Smooth muscle cell (in vitro differentiated cells): ENCODE data around the gene CDKAL1. TPM values are rescaled to one million over a fixed set of nuclear protein-coding genes. Genes with fewer than 3 reads are reported as not detected.

Experiments
- DNase-seq: peaks from one replicate; lab custom pipeline; 2025; ENCODE audit not compliant: unreplicated experiment; lab: John Stamatoyannopoulos, UW
- H2AFZ ChIP-seq: fragments of 200-600 bp; sonication (generic); 2 replicates; pipeline ENCODE4 v1.6.0; 2016; ENCODE audit warnings: antibody characterized with exemption, low read depth, mild to moderate bottlenecking
- H3F3A ChIP-seq: fragments of 200-600 bp; sonication (generic); 2 replicates; pipeline ENCODE4 v1.6.0; 2017; ENCODE audit warnings: antibody characterized with exemption, low read depth
- H3K27ac ChIP-seq: fragments of 200-600 bp; sonication (generic); 2 replicates; pipeline ENCODE4 v1.5.1; 2016; ENCODE audit warnings: low read depth, mild to moderate bottlenecking
- H3K27me3 ChIP-seq: fragments of 200-600 bp; sonication (generic); 2 replicates; pipeline ENCODE4 v1.6.1; 2016; ENCODE audit warnings: low read depth, mild to moderate bottlenecking
- H3K36me3 ChIP-seq: fragments of 200-600 bp; sonication (generic); 2 replicates; pipeline ENCODE4 v1.5.1; 2016; ENCODE audit warnings: low read depth
- H3K4me1 ChIP-seq: fragments of 200-600 bp; sonication (generic); 2 replicates; pipeline ENCODE4 v1.5.1; 2016; ENCODE audit warnings: low read depth
- H3K4me2 ChIP-seq: fragments of 200-600 bp; sonication (generic); 2 replicates; pipeline ENCODE4 v1.6.0; 2016; ENCODE audit warnings: mild to moderate bottlenecking
- H3K4me3 ChIP-seq: fragments of 200-600 bp; sonication (generic); 2 replicates; pipeline ENCODE4 v1.5.1; 2016; ENCODE audit warnings: mild to moderate bottlenecking
- H3K79me2 ChIP-seq: fragments of 200-600 bp; sonication (generic); 2 replicates; pipeline ENCODE4 v1.6.0; 2016; ENCODE audit warnings: low read depth, mild to moderate bottlenecking
- H3K9ac ChIP-seq: fragments of 200-600 bp; sonication (generic); 2 replicates; pipeline ENCODE4 v1.6.0; 2016; ENCODE audit warnings: low read depth
- H3K9me3 ChIP-seq: fragments of 200-600 bp; sonication (generic); replicated peaks from 2 replicates; pipeline ENCODE4 v1.5.1; 2016; ENCODE audit warnings: low read depth
- H4K20me1 ChIP-seq: fragments of 200-600 bp; sonication (generic); 2 replicates; pipeline ENCODE4 v1.6.0; 2016; ENCODE audit warnings: low read depth
- WGBS: methylation state at CpG from one replicate; pipeline ENCODE4 v1.1.7; 2016; ENCODE audit warnings: low lambda C conversion rate; 5-methylcytosine and 5-hydroxymethylcytosine counted together
- polyA plus RNA-seq: library from polyadenylated mRNA; unstranded; fragments of >200 nt; fragmentation: Nextera tagmentation; extraction: Ambion mirVana; gene quantifications from 2 replicates; pipeline ENCODE4 v1.2.1, GENCODE V29; 2016
- total RNA-seq: library from RNA; depleted of rRNA; stranded (reverse); fragments of >200 nt; gene quantifications from 2 replicates; pipeline ENCODE4 v1.2.3, GENCODE V29; 2014
- TF ChIP-seq, protein P1 (sequence below): fragments of 200-600 bp; sonication (generic); IDR thresholded peaks from 2 replicates; pipeline ENCODE4 v1.5.1; 2017; ENCODE audit warnings: borderline replicate concordance, mild to moderate bottlenecking, antibody characterized with exemption; ENCODE audit not compliant: insufficient read depth, poor library complexity, severe bottlenecking

CDKAL1 gene
- total and polyA plus RNA-seq, 2 experiments from 2014 or later, result 16.5 to 16.6 TPM

DNA sequence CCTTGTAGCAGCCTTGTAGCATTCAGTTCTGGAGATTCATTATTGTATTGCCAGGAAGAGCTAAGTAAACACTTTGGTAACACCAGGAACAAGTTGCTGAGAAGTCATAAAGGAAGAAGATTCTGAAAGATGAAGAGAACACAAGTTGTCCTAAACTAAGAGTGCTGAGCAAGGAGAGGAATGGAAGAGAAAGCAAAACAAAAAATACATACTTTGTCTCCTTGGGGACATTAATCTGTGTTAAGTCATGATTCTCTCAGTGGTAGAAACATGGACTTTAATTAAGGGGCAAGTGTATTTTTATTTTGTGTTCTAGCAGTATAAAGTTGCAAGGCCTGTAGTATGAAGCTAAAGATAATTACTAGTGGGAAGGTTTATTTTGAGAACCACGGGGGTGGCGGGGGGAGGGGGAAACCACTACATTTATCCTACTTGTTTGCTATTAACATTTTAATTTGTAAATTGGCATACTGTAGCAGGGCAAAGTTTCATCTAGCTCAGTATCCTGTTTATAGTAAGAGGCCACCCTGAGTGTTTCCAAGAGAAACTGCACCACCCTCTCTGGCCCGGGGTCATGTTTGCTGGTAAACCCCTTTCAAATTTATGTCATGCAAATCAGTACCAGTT is 463.0 kb downstream of the CDKAL1 start:
- Histone ChIP-seq H3F3A (no peaks in the 10 kb centered on the region), H3K9me3 (no peaks in the 10 kb centered on the region), H3K27me3 (no peaks in the 10 kb centered on the region), H3K79me2 (no peaks in the 10 kb centered on the region), H3K27ac (no peak overlapping the region), H3K9ac (no peak overlapping the region), H3K4me3 (no peak overlapping the region), H3K4me1 (peaks cover 10% of the 10 kb centered on the region), H4K20me1 (no peaks in the 10 kb centered on the region), H3K4me2 (no peak overlapping the region), H2AFZ (no peak overlapping the region), H3K36me3 (no peaks in the 10 kb centered on the region)
- no peak for DNase-seq
- 74% methylated on average over 3 of the region's 3 CpGs for WGBS
- TF ChIP-seq, protein P1, sequence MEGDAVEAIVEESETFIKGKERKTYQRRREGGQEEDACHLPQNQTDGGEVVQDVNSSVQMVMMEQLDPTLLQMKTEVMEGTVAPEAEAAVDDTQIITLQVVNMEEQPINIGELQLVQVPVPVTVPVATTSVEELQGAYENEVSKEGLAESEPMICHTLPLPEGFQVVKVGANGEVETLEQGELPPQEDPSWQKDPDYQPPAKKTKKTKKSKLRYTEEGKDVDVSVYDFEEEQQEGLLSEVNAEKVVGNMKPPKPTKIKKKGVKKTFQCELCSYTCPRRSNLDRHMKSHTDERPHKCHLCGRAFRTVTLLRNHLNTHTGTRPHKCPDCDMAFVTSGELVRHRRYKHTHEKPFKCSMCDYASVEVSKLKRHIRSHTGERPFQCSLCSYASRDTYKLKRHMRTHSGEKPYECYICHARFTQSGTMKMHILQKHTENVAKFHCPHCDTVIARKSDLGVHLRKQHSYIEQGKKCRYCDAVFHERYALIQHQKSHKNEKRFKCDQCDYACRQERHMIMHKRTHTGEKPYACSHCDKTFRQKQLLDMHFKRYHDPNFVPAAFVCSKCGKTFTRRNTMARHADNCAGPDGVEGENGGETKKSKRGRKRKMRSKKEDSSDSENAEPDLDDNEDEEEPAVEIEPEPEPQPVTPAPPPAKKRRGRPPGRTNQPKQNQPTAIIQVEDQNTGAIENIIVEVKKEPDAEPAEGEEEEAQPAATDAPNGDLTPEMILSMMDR, result no peak

DNA sequence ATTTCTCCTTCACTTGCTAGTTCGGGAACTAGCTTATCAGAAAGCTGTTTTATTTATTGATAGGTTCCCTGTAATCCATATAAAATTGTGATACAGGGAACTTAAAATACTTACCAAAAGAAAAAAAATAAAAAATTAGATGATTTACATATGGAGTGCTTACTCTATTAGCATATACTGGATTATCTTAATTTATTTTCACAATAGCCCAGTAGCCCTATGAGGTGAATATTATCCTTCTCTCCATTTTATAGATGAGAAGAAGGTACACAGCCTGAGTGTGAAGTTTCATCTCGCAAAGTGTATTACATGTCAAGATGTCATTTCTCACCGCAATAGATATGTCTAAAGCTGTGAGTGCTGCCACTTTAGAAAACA is 463.5 kb downstream of the CDKAL1 start:
- peaks cover 10% of the 10 kb centered on the region for H3K4me1 ChIP-seq
- 92% methylated on average over 3 of the region's 3 CpGs for WGBS

DNA sequence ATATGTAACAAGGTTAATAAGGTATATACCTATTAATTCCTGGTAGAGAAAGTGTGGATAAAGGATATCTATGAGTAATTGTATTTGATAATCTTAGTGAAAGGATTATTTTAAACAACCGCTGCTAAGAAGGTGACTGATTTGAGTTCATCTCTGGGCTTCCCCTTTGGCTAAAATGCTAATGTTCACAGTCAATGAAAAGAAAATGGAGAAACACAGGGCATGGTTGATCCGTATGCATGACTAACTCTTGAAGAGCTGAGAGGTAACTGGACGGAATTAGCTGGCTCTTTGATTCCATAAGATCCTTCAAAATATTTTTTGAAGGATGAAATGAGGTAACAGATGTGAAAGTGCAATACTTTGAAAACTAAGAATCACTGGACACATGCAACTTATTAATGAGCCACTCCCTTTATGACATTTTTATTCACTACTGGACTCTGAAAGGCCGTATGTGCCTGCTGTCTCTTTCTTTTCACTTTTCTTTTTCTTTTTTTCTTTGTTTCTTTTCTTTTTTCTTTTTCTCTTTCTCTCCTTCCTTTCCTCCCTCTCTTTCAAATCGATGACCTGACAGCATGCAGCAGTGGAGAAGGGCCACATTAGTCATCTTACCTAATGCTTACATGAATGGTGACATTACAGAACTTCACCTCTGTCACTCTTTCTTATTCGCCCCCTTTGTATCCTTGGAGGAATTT is 464.6 kb downstream of the CDKAL1 start:
- Histone ChIP-seq H3K4me2 (no peak overlapping the region), H3K9ac (no peak overlapping the region), H4K20me1 (no peaks in the 10 kb centered on the region), H3K27ac (no peak overlapping the region), H3K4me3 (no peak overlapping the region), H3K9me3 (no peaks in the 10 kb centered on the region), H2AFZ (no peak overlapping the region), H3F3A (no peaks in the 10 kb centered on the region), H3K79me2 (no peaks in the 10 kb centered on the region), H3K27me3 (no peaks in the 10 kb centered on the region), H3K36me3 (no peaks in the 10 kb centered on the region), H3K4me1 (peaks cover 10% of the 10 kb centered on the region)
- DNase-seq, result no peak
- 91% methylated on average over 6 of the region's 6 CpGs for WGBS
- TF ChIP-seq, protein P1, result no peak

More for the DNA sequence above, 463.5 kb downstream of the CDKAL1 start:
- H4K20me1 ChIP-seq, result no peaks in the 10 kb centered on the region
- no peaks in the 10 kb centered on the region for H3K27me3 ChIP-seq
- no peak overlapping the region for H3K4me2 ChIP-seq
- H3F3A ChIP-seq, result no peaks in the 10 kb centered on the region
- H2AFZ ChIP-seq, result no peak overlapping the region
- no peaks in the 10 kb centered on the region for H3K79me2 ChIP-seq
- no peaks in the 10 kb centered on the region for H3K36me3 ChIP-seq
- no peak overlapping the region for H3K27ac ChIP-seq
- H3K9me3 ChIP-seq, result no peaks in the 10 kb centered on the region
- no peak for DNase-seq
- H3K9ac ChIP-seq, result no peak overlapping the region
- no peak overlapping the region for H3K4me3 ChIP-seq
- TF ChIP-seq, protein P1, result no peak
